IPS-18c (cell line): Measurements from ENCODE around the gene ATG2B.

Experiments
- H3K4me3 ChIP-seq: 2 replicates; pipeline ENCODE4 v1.7.0; 2013; ENCODE audit warnings: low read depth, mild to moderate bottlenecking, low read length, moderate library complexity; ENCODE audit not compliant: insufficient read depth
- H3K9me3 ChIP-seq: one replicate; pipeline ENCODE4 v1.6.1; 2013; ENCODE audit warnings: mild to moderate bottlenecking, low read length, moderate library complexity; ENCODE audit not compliant: control insufficient read depth, insufficient read depth

Gene ATG2B

GRCh38 chr14:96385385-96385784, 22.2 kb upstream of the ATG2B start:
- H3K4me3 ChIP-seq, result no peak overlapping the region
- H3K9me3 ChIP-seq, result no peaks in the 10 kb centered on the region

GRCh38 chr14:96384740-96385139, 21.6 kb upstream of the ATG2B start:
- Histone ChIP-seq H3K4me3 (no peak overlapping the region), H3K9me3 (no peaks in the 10 kb centered on the region)

DNA sequence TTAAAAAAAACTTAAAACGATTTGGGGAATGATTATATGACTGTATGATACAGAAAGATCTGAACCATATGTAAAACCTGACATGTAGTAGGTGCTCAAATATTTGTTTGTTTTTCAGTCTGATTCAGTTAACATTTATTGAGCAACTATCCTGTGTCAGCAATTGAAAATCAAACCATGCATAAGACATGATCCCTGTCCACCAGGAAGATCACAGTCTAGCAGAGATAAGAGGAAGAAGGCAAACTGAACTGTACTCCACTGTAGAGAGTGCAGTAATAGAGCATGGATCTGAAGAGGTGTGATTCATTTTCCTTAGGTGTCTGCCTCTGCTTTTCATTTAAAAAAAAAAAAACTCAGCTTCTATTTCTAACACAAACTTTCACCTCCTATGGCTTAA, 20.9 kb upstream of the ATG2B start:
- no peaks in the 10 kb centered on the region for H3K9me3 ChIP-seq
- H3K4me3 ChIP-seq, result no peak overlapping the region

DNA sequence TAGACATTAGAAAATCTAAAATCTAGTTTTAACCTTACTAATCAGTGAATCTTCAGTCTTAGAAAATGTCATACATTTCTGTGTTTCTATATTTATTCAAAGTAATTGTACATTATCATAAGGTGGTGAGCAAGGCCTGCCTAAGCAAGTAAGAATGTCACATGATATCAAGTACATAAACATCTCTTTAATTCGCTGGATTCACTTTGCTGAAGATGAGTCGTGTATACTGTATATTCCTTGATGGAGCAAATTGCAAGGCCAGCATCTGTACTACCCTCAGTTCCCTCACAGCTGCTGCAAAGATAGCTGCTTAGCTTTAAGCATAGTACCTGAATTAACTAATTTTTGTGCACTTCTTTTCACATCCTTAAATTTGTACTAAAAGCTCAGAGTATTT, 20.3 kb upstream of the ATG2B start:
- H3K4me3 ChIP-seq, result no peak overlapping the region
- H3K9me3 ChIP-seq, result no peaks in the 10 kb centered on the region

GRCh38 chr14:96380735-96381134, 17.6 kb upstream of the ATG2B start:
- H3K4me3 ChIP-seq, result no peak overlapping the region

DNA sequence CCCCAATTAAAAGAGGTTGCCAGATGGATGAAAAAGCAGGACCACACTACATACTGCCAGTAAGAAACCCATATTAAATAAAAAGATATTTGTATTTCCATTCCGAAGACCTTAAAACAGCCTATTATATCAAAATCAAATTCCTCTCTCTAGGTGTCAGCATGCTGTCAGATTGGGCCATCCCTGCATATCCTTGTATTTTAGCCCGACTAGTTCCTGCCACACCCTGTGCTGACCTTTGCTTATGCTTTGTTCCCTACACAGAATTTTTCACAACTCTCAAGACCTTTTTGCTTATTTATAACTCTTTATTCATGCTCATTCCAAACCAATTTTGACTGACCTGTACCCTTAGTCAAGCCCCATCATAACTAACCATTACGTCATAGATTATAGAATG, 13.0 kb upstream of the ATG2B start:
- H3K4me3 ChIP-seq, result no peak overlapping the region
- no peaks in the 10 kb centered on the region for H3K9me3 ChIP-seq

More at GRCh38 chr14:96380735-96381134, 17.6 kb upstream of the ATG2B start:
- H3K9me3 ChIP-seq, result no peaks in the 10 kb centered on the region

DNA sequence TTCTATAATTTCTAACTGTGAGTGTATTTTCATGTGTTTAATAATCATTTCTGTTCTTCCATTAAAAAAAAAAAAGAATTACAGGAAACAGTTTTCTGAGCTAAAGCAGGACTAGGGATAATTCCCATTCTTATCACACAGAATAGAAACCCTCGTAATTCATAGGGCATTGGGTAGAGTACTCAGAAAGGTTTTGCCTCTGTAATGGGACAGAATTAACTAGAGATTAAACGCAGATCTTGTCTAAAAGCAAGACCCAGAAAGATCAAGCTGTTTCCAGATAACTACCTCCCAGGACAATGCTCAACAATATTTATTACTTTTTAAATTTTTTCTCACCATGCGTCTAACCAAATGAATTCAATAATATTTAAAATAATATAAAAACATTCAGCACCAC, 10.4 kb upstream of the ATG2B start:
- H3K9me3 ChIP-seq, result peaks cover 2% of the 10 kb centered on the region
- no peak overlapping the region for H3K4me3 ChIP-seq

DNA sequence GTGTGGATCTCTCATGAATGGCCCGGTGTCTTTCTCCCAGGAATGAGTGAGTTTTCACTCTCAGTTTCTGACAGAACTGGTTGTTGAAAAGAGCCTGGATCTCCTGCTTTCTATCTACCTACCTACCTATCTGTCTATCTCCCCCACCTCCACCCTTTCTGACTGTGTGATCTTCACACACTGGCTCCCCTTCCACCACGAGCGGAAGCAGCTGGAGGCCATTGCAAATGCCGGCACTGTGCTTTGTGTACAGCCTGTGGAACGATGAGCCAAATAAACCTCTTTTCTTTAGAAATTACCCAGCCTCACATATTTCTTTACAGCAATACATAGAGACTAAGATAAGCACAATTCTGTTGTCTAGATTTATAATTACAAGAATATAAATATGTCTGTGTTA, 7.4 kb upstream of the ATG2B start:
- H3K9me3 ChIP-seq, result peaks cover 2% of the 10 kb centered on the region
- H3K4me3 ChIP-seq, result no peak overlapping the region

- Histone ChIP-seq H3K4me3 (no peak overlapping the region), H3K9me3 (peaks cover 2% of the 10 kb centered on the region)
Measured at GRCh38 chr14:96368534-96368933, 5.4 kb upstream of the ATG2B start.

GRCh38 chr14:96364962-96365361, 1.8 kb upstream of the ATG2B start:
- Histone ChIP-seq H3K9me3 (peaks cover 2% of the 10 kb centered on the region), H3K4me3 (peak overlapping the region; percentile 98; the same call in 1 of the 2 replicates)

- H3K4me3 ChIP-seq, result peak overlapping the region; percentile 98
Measured at GRCh38 chr14:96363751-96364336, 703 bp upstream of the ATG2B start.

GRCh38 chr14:96362071-96362964, 823 bp downstream of the ATG2B start:
- Histone ChIP-seq H3K4me3 (peak overlapping the region; percentile 98), H3K9me3 (no peaks in the 10 kb centered on the region)

More at GRCh38 chr14:96363751-96364336, 703 bp upstream of the ATG2B start:
- no peaks in the 10 kb centered on the region for H3K9me3 ChIP-seq

DNA sequence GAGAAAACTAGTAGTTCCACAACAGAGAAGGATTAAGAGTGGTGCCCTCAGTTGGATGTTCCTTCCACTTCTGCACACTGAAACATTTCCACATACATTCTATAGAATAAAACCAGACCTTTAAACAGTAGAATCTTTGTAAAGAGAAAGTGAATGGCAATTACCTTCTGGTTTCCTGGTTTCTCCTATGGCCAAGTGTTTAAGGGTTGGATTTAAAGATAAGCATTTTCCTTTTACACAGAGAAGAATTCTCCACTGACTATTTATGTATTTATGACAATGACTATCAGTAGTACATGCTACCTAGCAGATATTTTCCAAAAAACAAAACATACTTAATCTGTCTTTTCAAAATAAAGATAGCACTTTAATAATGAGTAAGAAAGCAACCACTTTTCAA, 3.2 kb downstream of the ATG2B start:
- Histone ChIP-seq H3K4me3 (no peak overlapping the region), H3K9me3 (no peaks in the 10 kb centered on the region)

GRCh38 chr14:96357216-96357615, 5.9 kb downstream of the ATG2B start:
- no peak overlapping the region for H3K4me3 ChIP-seq

DNA sequence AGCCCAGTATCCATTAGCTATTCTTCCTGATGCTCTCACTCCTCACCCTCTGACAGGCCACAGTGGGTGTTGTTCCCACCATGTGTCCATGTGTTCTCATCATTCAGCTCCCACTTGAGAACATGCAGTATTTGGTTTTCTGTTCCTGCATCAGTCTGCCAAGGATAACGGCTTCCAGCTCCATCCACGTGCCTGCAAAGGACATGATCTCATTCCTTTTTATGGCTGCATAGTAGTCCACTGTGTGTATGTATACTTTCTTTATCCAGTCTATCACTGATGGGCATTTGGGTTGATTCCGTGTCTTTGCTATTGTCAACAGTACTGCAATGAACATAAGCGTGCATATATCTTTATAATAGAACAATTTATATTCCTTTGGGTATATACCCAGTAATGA, 8.9 kb downstream of the ATG2B start:
- no peaks in the 10 kb centered on the region for H3K9me3 ChIP-seq
- H3K4me3 ChIP-seq, result no peak overlapping the region

More at GRCh38 chr14:96357216-96357615, 5.9 kb downstream of the ATG2B start:
- H3K9me3 ChIP-seq, result no peaks in the 10 kb centered on the region

- Histone ChIP-seq H3K9me3 (no peaks in the 10 kb centered on the region), H3K4me3 (no peak overlapping the region)
Measured at GRCh38 chr14:96352708-96353107, 10.4 kb downstream of the ATG2B start.

DNA sequence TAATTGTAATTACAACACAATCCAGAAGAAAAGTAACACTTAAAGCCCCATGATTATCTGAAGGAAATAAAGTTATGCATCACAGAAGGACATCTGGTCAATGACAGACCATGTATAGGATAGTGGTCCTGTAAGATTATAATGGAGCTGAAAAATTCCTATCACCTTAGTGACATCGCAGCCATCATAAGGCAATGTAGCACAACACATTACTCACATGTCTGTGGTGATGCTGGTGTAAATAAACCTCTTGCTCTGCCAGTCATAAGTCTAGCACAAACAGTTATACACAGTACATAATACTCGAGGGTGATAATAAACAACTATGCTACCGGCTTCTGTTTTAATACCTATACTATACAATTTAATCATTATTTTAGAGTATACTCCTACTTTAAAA, 11.2 kb downstream of the ATG2B start:
- Histone ChIP-seq H3K4me3 (no peak overlapping the region), H3K9me3 (no peaks in the 10 kb centered on the region)

DNA sequence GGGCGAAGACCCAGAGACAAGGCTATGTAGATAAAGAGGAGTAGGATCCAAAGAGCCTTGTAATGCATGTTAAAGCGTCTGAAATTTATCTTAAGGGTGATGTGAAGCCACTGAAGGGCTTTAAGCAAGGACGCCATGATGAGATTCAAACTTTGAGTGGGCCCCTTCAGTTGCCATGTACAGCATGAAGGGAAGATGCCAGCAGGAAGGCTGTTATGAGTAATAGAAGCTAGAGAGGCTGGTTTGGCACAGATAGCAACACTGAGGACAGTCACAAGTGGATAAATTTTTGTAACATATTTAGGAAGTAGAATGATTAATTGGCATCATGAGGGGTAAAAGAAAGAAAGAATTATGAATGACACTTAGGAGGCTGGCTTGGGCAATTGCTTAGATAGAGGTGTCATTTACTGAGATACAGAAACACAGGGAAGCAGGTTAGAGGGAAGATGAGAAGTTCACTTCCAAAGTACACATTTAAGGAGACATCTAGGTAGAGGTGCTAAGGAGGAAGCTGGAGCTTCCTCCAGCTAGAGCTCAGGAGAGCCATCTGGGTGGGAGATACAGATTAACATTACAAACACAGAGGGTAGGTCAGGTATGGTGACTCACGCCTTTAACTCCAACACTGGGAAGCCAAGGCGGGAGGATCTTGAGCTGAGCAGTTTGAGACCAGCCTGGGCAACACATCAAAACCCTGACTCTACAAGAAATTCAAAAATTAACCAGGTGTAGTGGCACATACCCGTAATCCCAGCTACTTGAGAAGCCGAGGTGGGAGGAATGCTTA, 13.7 kb downstream of the ATG2B start:
- H3K4me3 ChIP-seq, result no peak overlapping the region
- H3K9me3 ChIP-seq, result no peaks in the 10 kb centered on the region
